Measurements from ENCODE around the gene PCK1. TPM values are rescaled to one million over a fixed set of nuclear protein-coding genes. Genes with fewer than 3 reads are reported as not detected.

PCK1 gene
- polyA plus RNA-seq, 3 donors: not detected

DNA sequence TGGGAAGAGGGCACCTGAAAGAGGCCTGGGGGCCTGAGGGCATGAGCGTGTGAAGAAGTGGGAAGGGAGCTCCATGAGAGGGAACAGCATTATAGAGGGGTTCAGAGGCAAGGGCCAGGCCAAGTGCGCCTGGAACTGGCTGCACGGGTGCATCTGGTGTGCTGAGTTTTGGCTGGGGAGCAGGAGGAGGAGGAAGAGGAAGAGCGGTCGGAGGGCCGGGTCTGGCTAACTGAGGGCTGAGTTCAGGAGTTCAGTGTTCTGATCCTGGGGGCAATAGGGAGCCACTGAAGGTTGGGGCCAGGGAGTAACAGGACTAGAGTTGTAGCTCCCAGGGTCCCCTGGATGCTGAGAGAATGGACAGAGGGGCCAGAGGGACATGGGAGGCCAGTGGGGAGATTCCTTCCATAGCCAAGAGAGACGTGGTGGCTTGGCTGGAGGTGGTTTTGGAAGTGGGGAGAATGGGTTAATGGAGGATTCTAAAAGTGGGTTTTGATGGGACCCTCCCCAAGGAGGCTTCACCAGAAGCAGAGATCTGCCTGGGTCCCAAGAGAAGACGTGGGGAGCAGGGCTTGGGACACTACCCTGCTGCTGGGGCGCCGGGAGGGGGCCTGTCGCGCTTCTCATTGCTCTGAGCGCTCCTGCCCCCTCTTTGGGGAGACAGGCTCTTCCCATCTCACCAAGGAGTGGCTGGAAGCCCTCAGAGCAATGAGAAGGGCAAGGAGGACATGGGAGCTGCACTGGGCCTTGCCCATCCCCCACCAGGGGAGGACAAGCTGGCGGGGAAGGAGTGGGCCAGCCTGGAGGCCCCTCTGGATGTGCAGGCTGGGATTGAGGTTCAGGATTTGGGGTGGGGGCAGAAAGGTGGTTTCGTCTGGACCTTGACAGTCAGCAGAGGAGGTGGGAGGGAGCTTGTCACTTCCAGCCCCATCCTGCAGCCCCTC is 30.6 kb downstream of the PCK1 start:
- Mint-ChIP-seq H3K27me3 (ENCODE audit: low read depth in 3 of 3) (peaks cover 10 to 27% (median 17%) of the 10 kb centered on the region in 3 donors), H3K9me3 (peaks cover 2 to 15% (median 6%) of the 10 kb centered on the region in 7 donors), H3K36me3 (no peaks in the 10 kb centered on the region), H3K27ac (peak overlapping the region in 1 of 7 donors; percentile 61), H3K4me1 (peaks cover 2% of the 10 kb centered on the region), H3K4me3 (no peak overlapping the region)
- DNase-seq: no peak
- Histone ChIP-seq H3K4me2 (replicated peaks; ENCODE audit: extremely low read depth, low read length, poor library complexity, severe bottlenecking) (no peak overlapping the region), H3K79me2 (ENCODE audit: insufficient read depth, low read length) (no peaks in the 10 kb centered on the region), H3K27me3 (ENCODE audit: control insufficient read depth in 2 of 2, insufficient read depth in 2 of 2, low read length in 2 of 2) (no peaks in the 10 kb centered on the region), H3K27ac (ENCODE audit: low read depth in 1 of 2, low read length in 2 of 2) (no peak overlapping the region), H3K4me3 (replicated peaks in 1 of 3; ENCODE audit: low read depth in 2 of 3, low read length in 3 of 3) (no peak overlapping the region), H4K20me1 (ENCODE audit: insufficient read depth, low read length) (no peaks in the 10 kb centered on the region), H3K36me3 (replicated peaks in 1 of 2; ENCODE audit: control insufficient read depth in 1 of 2, insufficient read depth in 2 of 2, low read length in 2 of 2) (no peaks in the 10 kb centered on the region), H2AFZ (ENCODE audit: insufficient read depth, low read depth, low read length, poor library complexity, severe bottlenecking) (no peak overlapping the region), H3K9me3 (replicated peaks in 1 of 2; ENCODE audit: control insufficient read depth in 1 of 2, insufficient read depth in 1 of 2, low read length in 2 of 2) (peaks cover 0 to 8% of the 10 kb centered on the region in 2 donors), H3K4me1 (ENCODE audit: control insufficient read depth in 1 of 2, insufficient read depth in 2 of 2, low read length in 2 of 2) (peaks cover 0 to under 1% of the 10 kb centered on the region in 2 donors), H3K9ac (ENCODE audit: insufficient read depth, low read length, poor library complexity, severe bottlenecking) (no peak overlapping the region)
- TF ChIP-seq, protein P1, sequence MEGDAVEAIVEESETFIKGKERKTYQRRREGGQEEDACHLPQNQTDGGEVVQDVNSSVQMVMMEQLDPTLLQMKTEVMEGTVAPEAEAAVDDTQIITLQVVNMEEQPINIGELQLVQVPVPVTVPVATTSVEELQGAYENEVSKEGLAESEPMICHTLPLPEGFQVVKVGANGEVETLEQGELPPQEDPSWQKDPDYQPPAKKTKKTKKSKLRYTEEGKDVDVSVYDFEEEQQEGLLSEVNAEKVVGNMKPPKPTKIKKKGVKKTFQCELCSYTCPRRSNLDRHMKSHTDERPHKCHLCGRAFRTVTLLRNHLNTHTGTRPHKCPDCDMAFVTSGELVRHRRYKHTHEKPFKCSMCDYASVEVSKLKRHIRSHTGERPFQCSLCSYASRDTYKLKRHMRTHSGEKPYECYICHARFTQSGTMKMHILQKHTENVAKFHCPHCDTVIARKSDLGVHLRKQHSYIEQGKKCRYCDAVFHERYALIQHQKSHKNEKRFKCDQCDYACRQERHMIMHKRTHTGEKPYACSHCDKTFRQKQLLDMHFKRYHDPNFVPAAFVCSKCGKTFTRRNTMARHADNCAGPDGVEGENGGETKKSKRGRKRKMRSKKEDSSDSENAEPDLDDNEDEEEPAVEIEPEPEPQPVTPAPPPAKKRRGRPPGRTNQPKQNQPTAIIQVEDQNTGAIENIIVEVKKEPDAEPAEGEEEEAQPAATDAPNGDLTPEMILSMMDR (IDR thresholded peaks at IDR 0.05): no peak
- 58% methylated on average over 8 of the region's 15 CpGs for WGBS (ENCODE audit: insufficient coverage)
- intact Hi-C loops (cut with micrococcal nuclease): loop anchor here (5.0 to 10.0 kb wide), 2 partner anchors 207 to 244 kb away; no protein-coding TSS in a partner anchor

DNA sequence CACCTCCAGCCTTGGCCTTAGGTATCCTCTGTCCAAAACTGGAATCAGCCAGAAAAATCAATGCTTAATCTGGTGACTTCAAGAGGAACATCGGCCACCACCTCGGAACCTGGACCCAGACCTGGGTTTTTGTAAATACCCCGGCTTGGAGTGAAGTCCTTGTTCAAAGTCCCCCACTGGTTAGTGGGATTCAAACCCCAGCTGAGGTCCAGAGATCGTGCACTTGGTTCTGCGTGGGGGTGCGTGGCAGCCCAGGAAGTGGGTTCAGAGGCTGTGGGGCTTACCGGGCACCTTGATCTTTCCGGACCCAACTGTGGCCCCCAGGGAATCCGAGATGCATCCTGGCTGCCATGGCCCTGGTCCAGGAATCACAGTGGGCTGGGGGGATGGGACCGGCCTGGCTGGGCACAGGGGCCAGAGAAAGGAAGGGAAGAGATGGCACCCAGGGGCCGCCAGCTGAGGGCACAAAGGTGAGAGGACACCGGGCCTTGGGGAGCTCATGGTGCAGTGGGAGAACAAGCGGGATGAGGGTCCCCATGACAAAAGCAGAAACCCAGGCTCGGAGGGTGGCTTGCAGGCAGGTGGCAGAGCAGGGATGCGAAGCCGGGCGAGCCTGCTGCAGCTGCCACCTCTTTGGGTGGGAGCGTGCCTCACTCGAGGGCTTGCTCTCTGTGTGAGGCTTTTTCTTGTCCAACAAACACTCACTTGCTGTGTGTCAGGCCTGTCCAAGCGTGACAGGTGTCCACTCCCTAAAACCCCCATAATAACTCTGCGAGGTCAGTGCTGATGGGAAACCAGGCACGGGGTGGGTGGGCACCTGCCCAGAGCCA is 31.6 kb downstream of the PCK1 start:
- Histone ChIP-seq H2AFZ (ENCODE audit: insufficient read depth, low read depth, low read length, poor library complexity, severe bottlenecking) (no peak overlapping the region), H3K4me2 (replicated peaks; ENCODE audit: extremely low read depth, low read length, poor library complexity, severe bottlenecking) (no peak overlapping the region), H3K4me1 (ENCODE audit: control insufficient read depth in 1 of 2, insufficient read depth in 2 of 2, low read length in 2 of 2) (peaks cover 5 to 8% of the 10 kb centered on the region in 2 donors), H3K27ac (ENCODE audit: low read depth in 1 of 2, low read length in 2 of 2) (no peak overlapping the region), H4K20me1 (ENCODE audit: insufficient read depth, low read length) (no peaks in the 10 kb centered on the region), H3K9me3 (replicated peaks in 1 of 2; ENCODE audit: control insufficient read depth in 1 of 2, insufficient read depth in 1 of 2, low read length in 2 of 2) (peaks cover 0 to 6% of the 10 kb centered on the region in 2 donors), H3K36me3 (replicated peaks in 1 of 2; ENCODE audit: control insufficient read depth in 1 of 2, insufficient read depth in 2 of 2, low read length in 2 of 2) (no peaks in the 10 kb centered on the region), H3K79me2 (ENCODE audit: insufficient read depth, low read length) (no peaks in the 10 kb centered on the region), H3K9ac (ENCODE audit: insufficient read depth, low read length, poor library complexity, severe bottlenecking) (no peak overlapping the region), H3K27me3 (ENCODE audit: control insufficient read depth in 2 of 2, insufficient read depth in 2 of 2, low read length in 2 of 2) (peaks cover 0 to 3% of the 10 kb centered on the region in 2 donors), H3K4me3 (replicated peaks in 1 of 3; ENCODE audit: low read depth in 2 of 3, low read length in 3 of 3) (no peak overlapping the region)
- Mint-ChIP-seq H3K27me3 (ENCODE audit: low read depth in 3 of 3) (peaks cover 9 to 26% (median 19%) of the 10 kb centered on the region in 3 donors), H3K36me3 (no peaks in the 10 kb centered on the region), H3K4me1 (peaks cover 2% of the 10 kb centered on the region), H3K9me3 (peaks cover 2 to 12% (median 6%) of the 10 kb centered on the region in 7 donors), H3K27ac (no peak overlapping the region), H3K4me3 (no peak overlapping the region)
- TF ChIP-seq, protein P1 (IDR thresholded peaks at IDR 0.05): no peak
- intact Hi-C loops (cut with micrococcal nuclease): loop anchor here (5.0 to 10.0 kb wide), 2 partner anchors 208 to 245 kb away; no protein-coding TSS in a partner anchor
- WGBS (ENCODE audit: insufficient coverage): 90% methylated on average over 14 of the region's 22 CpGs
- no peak for DNase-seq

Measured in CD14-positive monocyte (primary cell).